ENCODE measurements around the gene FCN2.

DNA sequence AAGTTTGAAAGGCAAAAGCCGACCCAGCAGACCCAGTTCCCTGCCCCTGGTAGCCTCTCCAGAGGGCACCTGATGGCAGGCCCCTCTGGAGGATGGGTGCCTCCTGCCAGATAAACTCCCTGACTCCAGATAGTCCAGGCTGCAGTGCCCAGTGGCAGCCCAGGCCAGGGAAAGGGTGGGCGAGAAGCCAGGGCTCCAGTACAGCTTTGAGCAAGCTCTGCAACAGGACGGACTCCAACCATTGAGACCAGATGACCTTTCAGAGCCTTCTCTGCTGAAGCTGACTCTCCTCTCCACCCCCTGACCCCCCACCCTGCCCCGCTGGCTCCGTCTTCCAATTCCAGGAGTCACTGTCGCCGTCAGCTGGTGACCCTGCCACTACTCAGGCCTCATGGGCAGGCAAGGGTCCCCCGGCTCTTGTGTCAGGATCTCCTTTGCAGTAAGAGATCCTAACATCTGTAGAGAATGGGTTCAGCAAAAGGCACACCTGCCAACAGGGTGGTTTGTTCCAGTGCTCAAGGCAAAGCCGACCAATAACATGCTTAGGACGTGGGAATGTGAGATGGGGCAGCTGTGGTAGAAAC, 52.6 kb downstream of the FCN2 start:
- TF ChIP-seq POLR2A (IDR thresholded peaks at IDR 0.05; ENCODE audit: low read length) (no peak), GATA1 (IDR thresholded peaks at IDR 0.05; ENCODE audit: low read depth, low read length) (no peak)
